HepG2 (cell line): ENCODE measurements around the gene ARVCF. TPM values are rescaled to one million over a fixed set of nuclear protein-coding genes. Genes with fewer than 3 reads are reported as not detected.

Source experiments
- ATAC-seq: fragments of 200-7000 bp; cut with Tn5 transposase; 3 replicates; pipeline ENCODE4 v1.9.1; 2020; ENCODE audit warnings: mild to moderate bottlenecking, moderate library complexity
- BruUV-seq: library from RNA; stranded (reverse); fragments of 400-500 nt; replicated peaks from 2 replicates; lab custom pipeline; 2021; lab: Mats Ljungman, UMichigan
- CTCF ChIA-PET: fragments of 300-600 bp; formaldehyde crosslinking; extraction: SDS; loops from one replicate; lab custom pipeline; 2021; ENCODE audit warnings: low total read pairs, inconsistent platforms, low intra/inter-chr PET ratio; lab: Yijun Ruan, JAX
- POLR2A ChIA-PET: fragments of 350-600 bp; sonication (Branson Sonifier 250); formaldehyde crosslinking; loops from one replicate; lab custom pipeline; 2020; ENCODE audit warnings: antibody characterized with exemption, inconsistent platforms; lab: Yijun Ruan, JAX
- DNase-seq: peaks from one replicate; pipeline ENCODE4 v3.0.0-alpha.2; 2015; ENCODE audit warnings: low spot score
- FAIRE-seq: peaks from 3 replicates; lab custom pipeline; 2011; peaks lifted over from hg19 to GRCh38; lab: Jason Lieb, UNC
- H2AFZ ChIP-seq: one replicate; pipeline ENCODE4 v1.6.1; 2011; ENCODE audit warnings: low read length, inconsistent platforms
- H3K27ac ChIP-seq: fragments of 300-600 bp; 3 replicates; pipeline ENCODE4 v1.8.0; 2011; ENCODE audit warnings: mixed run types, mild to moderate bottlenecking, mixed read lengths, low read length, inconsistent platforms; ENCODE audit not compliant: insufficient read depth; ENCODE audit errors: extremely low read length
- H3K27me3 ChIP-seq, 2 experiments: fragments of 200-600 bp in 1 of 2; 2 replicates in 1 of 2; 3 replicates in 1 of 2; pipeline versions ENCODE4 v1.6.0 to v1.8.0; 2011; ENCODE audit warnings: low read length in 2 of 2, mild to moderate bottlenecking in 2 of 2, moderate library complexity in 2 of 2, inconsistent platforms in 1 of 2; ENCODE audit not compliant: insufficient read depth in 2 of 2, control insufficient read depth in 1 of 2
- H3K36me3 ChIP-seq, 2 experiments: fragments of 200-600 bp in 1 of 2; replicated peaks in 1 of 2; 2 replicates in 1 of 2; 3 replicates in 1 of 2; pipeline versions ENCODE4 v1.5.1 to v1.8.0; 2011; ENCODE audit warnings: low read length in 2 of 2, inconsistent platforms in 1 of 2; ENCODE audit not compliant: insufficient read depth in 2 of 2, control insufficient read depth in 1 of 2
- H3K4me1 ChIP-seq: 2 replicates; pipeline ENCODE4 v1.5.1; 2012; ENCODE audit warnings: low read length, inconsistent platforms; ENCODE audit not compliant: insufficient read depth
- H3K4me2 ChIP-seq: 2 replicates; pipeline ENCODE4 v1.6.0; 2011; ENCODE audit warnings: low read depth, low read length, inconsistent platforms
- H3K4me3 ChIP-seq, 3 experiments: fragments of 200-600 bp in 1 of 3; sonication (generic), shearing (Covaris generic) in 1 of 3; replicated peaks in 1 of 3; 2 replicates each; pipeline ENCODE4 v1.5.1; 2011 to 2016; ENCODE audit warnings: low read length in 3 of 3, inconsistent platforms in 2 of 3, low read depth in 2 of 3, mild to moderate bottlenecking in 2 of 3, control low read depth in 1 of 3, mixed read lengths in 1 of 3; ENCODE audit not compliant: insufficient read depth in 1 of 3
- H3K79me2 ChIP-seq: one replicate; pipeline ENCODE4 v1.6.1; 2011; ENCODE audit warnings: low read length, inconsistent platforms; ENCODE audit not compliant: insufficient read depth
- H3K9ac ChIP-seq: 2 replicates; pipeline ENCODE4 v1.6.0; 2011; ENCODE audit warnings: mild to moderate bottlenecking, low read depth, low read length, inconsistent platforms; ENCODE audit not compliant: insufficient read depth
- H3K9me3 ChIP-seq: 2 replicates; pipeline ENCODE4 v1.5.1; 2012; ENCODE audit warnings: mild to moderate bottlenecking, low read length
- H4K20me1 ChIP-seq: 2 replicates; pipeline ENCODE4 v1.6.0; 2011; ENCODE audit warnings: inconsistent platforms, mild to moderate bottlenecking, low read length, moderate library complexity; ENCODE audit not compliant: insufficient read depth
- FOSL2 ChIP-seq: sonication (generic); formaldehyde crosslinking; IDR thresholded peaks from 2 replicates; pipeline ENCODE4 v1.4.0; 2020; ENCODE audit warnings: missing genetic modification reagents
- FOXA1 ChIP-seq, 2 experiments: fragments of 450-650 bp in 1 of 2; sonication (generic) in 1 of 2; formaldehyde crosslinking in 1 of 2; IDR thresholded peaks; 2 replicates each; pipeline versions ENCODE4 v1.4.0 to v1.6.1; 2016 to 2020; ENCODE audit warnings: missing genetic modification reagents in 1 of 2
- FOXA3 ChIP-seq: IDR thresholded peaks from 2 replicates; pipeline ENCODE4 v1.6.1; 2016; ENCODE audit warnings: missing genetic modification reagents, missing compliant biosample characterization
- GPN1 ChIP-seq: sonication (generic); formaldehyde crosslinking; IDR thresholded peaks from 2 replicates; pipeline ENCODE4 v1.5.1; 2020; ENCODE audit warnings: missing genetic modification reagents, borderline replicate concordance
- MAX ChIP-seq: IDR thresholded peaks from 2 replicates; pipeline ENCODE4 v1.6.1; 2012; ENCODE audit warnings: inconsistent platforms
- POLR2A ChIP-seq, 2 experiments: IDR thresholded peaks; 2 replicates each; pipeline ENCODE4 v1.6.1; 2011; ENCODE audit warnings: low read depth in 2 of 2, low read length in 2 of 2, mild to moderate bottlenecking in 1 of 2, moderate library complexity in 1 of 2; ENCODE audit not compliant: insufficient read depth in 1 of 2
- RFX3 ChIP-seq: IDR thresholded peaks from 2 replicates; pipeline ENCODE4 v1.6.1; 2016; ENCODE audit warnings: missing biosample characterization, missing genetic modification reagents
- ZBTB34 ChIP-seq: sonication (generic); formaldehyde crosslinking; IDR thresholded peaks from 2 replicates; pipeline ENCODE4 v1.8.0; 2022; ENCODE audit warnings: mild to moderate bottlenecking, missing genetic modification reagents
- ZNF484 ChIP-seq: sonication (generic); formaldehyde crosslinking; IDR thresholded peaks from 2 replicates; pipeline ENCODE4 v1.5.1; 2020; ENCODE audit warnings: mild to moderate bottlenecking, low read depth, missing genetic modification reagents, borderline replicate concordance
- ZNF543 ChIP-seq: sonication (generic); formaldehyde crosslinking; IDR thresholded peaks from 2 replicates; pipeline ENCODE4 v1.4.0; 2020; ENCODE audit warnings: mild to moderate bottlenecking, missing genetic modification reagents
- ZNF562 ChIP-seq: sonication (generic); formaldehyde crosslinking; IDR thresholded peaks from 2 replicates; pipeline ENCODE4 v1.8.0; 2022; ENCODE audit warnings: missing genetic modification reagents, borderline replicate concordance
- ZNF564 ChIP-seq: sonication (generic); formaldehyde crosslinking; IDR thresholded peaks from 2 replicates; pipeline ENCODE4 v1.8.1; 2023; ENCODE audit warnings: mild to moderate bottlenecking, missing genetic modification reagents
- ZNF747 ChIP-seq: sonication (generic); formaldehyde crosslinking; IDR thresholded peaks from 2 replicates; pipeline ENCODE4 v1.8.1; 2023; ENCODE audit warnings: missing genetic modification reagents, mild to moderate bottlenecking, borderline replicate concordance
- WGBS: methylation state at CpG from one replicate; pipeline ENCODE4 v1.1.6; 2017; ENCODE audit warnings: low lambda C conversion rate; 5-methylcytosine and 5-hydroxymethylcytosine counted together
- in situ Hi-C: cut with HindIII; loops from 2 replicates; pipeline ENCODE4 v1.10.0; 2017; ENCODE audit warnings: low pct_unique_long_range_greater_than_20kb; ENCODE audit not compliant: extremely low pct_ligation_motif_present
- intact Hi-C: fragments of 100-400 bp; cut with micrococcal nuclease; formaldehyde crosslinking; loops from one replicate; pipeline ENCODE4 v1.10.0; 2022; ENCODE audit not compliant: unreplicated experiment
- polyA plus RNA-seq, 8 experiments: library from polyadenylated mRNA; depleted of rRNA in 3 of 8; stranded (reverse) in 7 of 8; unstranded in 1 of 8; fragments of >200 nt; fragmentation: Illumina TruSeq in 4 of 8; extraction: Trizol in 4 of 8; gene quantifications; 2 replicates each; pipeline versions ENCODE4 v1.2.1 to v1.2.3, GENCODE V29; 2011 to 2016; ENCODE audit warnings: low read depth in 4 of 8, missing spikeins in 1 of 8, mixed read lengths in 1 of 8; ENCODE audit not compliant: insufficient read depth in 1 of 8
- total RNA-seq, 5 experiments: library from RNA; depleted of rRNA; stranded (reverse); fragments of >200 nt; fragmentation: Illumina TruSeq; extraction: Trizol; gene quantifications; 2 replicates each; pipeline ENCODE4 v1.2.3, GENCODE V29; 2016; ENCODE audit warnings: low read depth in 1 of 5
- TF ChIP-seq, protein P1 (sequence below): IDR thresholded peaks from 2 replicates; pipeline ENCODE4 v1.6.1; 2016
- TF ChIP-seq, protein P2 (sequence below): sonication (generic); formaldehyde crosslinking; IDR thresholded peaks from 2 replicates; pipeline ENCODE4 v1.4.0; 2020; ENCODE audit warnings: mild to moderate bottlenecking, missing genetic modification reagents
- TF ChIP-seq, protein P3 (sequence below): IDR thresholded peaks from 2 replicates; pipeline ENCODE4 v1.6.1; 2018; ENCODE audit warnings: missing genetic modification reagents
- TF ChIP-seq, protein P4 (sequence below): IDR thresholded peaks from 2 replicates; pipeline ENCODE4 v1.6.1; 2018; ENCODE audit warnings: missing genetic modification reagents, mild to moderate bottlenecking, missing compliant biosample characterization
- TF ChIP-seq, protein P5 (sequence below): IDR thresholded peaks from 2 replicates; pipeline ENCODE4 v1.6.1; 2012; ENCODE audit warnings: low read depth, low read length, improper control_type of control experiment

ARVCF gene
- total and polyA plus RNA-seq, 2 of the 13 experiments (the other 11 are each of a cell fraction or from before 2014, with no cell fraction given): 16.4 to 17.7 TPM

- Histone ChIP-seq H3K4me2 (peak overlapping the region; percentile 48), H3K27ac (peak overlapping the region; percentile 86), H3K36me3 (no peaks in the 10 kb centered on the region; a peak in 1 of 5 replicates), H2AFZ (no peak overlapping the region), H3K4me3 (no peak overlapping the region), H3K4me1 (peaks cover 77% of the 10 kb centered on the region), H3K9me3 (no peaks in the 10 kb centered on the region), H4K20me1 (no peaks in the 10 kb centered on the region), H3K27me3 (no peaks in the 10 kb centered on the region), H3K9ac (peak overlapping the region; percentile 30; the same call in 1 of the 2 replicates), H3K79me2 (peaks cover 5% of the 10 kb centered on the region)
- intact Hi-C loops: no loop called here
- CTCF ChIA-PET: no interaction called here
- FAIRE-seq (no peak), ATAC-seq (peak; percentile 35), DNase-seq (no peak)
- in situ Hi-C loops: no loop called here
- no TSS peak for BruUV-seq
- POLR2A ChIA-PET: interaction anchor here (1.2 to 5.0 kb wide), 3 partner anchors 9 to 96 kb away, joined by 6 to 56 read pairs (median 12); partner anchors contain the start of genes COMT and TXNRD2
- 57% methylated on average over 13 of the region's 13 CpGs for WGBS
- TF ChIP-seq FOXA1 (IDR thresholded peaks at IDR 0.05): no peak
- peak; percentile 77 for TF ChIP-seq FOXA1 (CRISPR knock-in tag; IDR thresholded peaks at IDR 0.05)
- TF ChIP-seq, protein P1, sequence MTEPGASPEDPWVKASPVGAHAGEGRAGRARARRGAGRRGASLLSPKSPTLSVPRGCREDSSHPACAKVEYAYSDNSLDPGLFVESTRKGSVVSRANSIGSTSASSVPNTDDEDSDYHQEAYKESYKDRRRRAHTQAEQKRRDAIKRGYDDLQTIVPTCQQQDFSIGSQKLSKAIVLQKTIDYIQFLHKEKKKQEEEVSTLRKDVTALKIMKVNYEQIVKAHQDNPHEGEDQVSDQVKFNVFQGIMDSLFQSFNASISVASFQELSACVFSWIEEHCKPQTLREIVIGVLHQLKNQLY: peak; percentile 86
- no peak for TF ChIP-seq ZNF747 (CRISPR knock-in tag)
- TF ChIP-seq ZNF484: no peak
- peak in 1 of 2 experiments; percentile 47; a peak in 1 of 4 replicates for TF ChIP-seq POLR2A (IDR thresholded peaks at IDR 0.05; ENCODE audit: insufficient read depth in 1 of 2, low read depth in 2 of 2, low read length in 2 of 2)
- peak; percentile 59; the same call in 1 of the 2 replicates for TF ChIP-seq FOXA3 (CRISPR knock-in tag)
- TF ChIP-seq FOSL2 (CRISPR knock-in tag): peak; percentile 20; the same call in 1 of the 2 replicates
- TF ChIP-seq ZBTB34 (CRISPR knock-in tag): peak; percentile 0; the same call in 1 of the 2 replicates
- TF ChIP-seq ZNF564 (CRISPR knock-in tag): no peak
- TF ChIP-seq, protein P2, sequence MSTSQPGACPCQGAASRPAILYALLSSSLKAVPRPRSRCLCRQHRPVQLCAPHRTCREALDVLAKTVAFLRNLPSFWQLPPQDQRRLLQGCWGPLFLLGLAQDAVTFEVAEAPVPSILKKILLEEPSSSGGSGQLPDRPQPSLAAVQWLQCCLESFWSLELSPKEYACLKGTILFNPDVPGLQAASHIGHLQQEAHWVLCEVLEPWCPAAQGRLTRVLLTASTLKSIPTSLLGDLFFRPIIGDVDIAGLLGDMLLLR: 0 out of 2 replicates have a peak, but pooled peaks have one; percentile 27
- TF ChIP-seq, protein P3, sequence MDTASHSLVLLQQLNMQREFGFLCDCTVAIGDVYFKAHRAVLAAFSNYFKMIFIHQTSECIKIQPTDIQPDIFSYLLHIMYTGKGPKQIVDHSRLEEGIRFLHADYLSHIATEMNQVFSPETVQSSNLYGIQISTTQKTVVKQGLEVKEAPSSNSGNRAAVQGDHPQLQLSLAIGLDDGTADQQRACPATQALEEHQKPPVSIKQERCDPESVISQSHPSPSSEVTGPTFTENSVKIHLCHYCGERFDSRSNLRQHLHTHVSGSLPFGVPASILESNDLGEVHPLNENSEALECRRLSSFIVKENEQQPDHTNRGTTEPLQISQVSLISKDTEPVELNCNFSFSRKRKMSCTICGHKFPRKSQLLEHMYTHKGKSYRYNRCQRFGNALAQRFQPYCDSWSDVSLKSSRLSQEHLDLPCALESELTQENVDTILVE: 0 out of 2 replicates have a peak, but pooled peaks have one; percentile 8
- TF ChIP-seq ZNF562: no peak
- TF ChIP-seq MAX: peak; percentile 3; the same call in 1 of the 2 replicates
- TF ChIP-seq, protein P4, sequence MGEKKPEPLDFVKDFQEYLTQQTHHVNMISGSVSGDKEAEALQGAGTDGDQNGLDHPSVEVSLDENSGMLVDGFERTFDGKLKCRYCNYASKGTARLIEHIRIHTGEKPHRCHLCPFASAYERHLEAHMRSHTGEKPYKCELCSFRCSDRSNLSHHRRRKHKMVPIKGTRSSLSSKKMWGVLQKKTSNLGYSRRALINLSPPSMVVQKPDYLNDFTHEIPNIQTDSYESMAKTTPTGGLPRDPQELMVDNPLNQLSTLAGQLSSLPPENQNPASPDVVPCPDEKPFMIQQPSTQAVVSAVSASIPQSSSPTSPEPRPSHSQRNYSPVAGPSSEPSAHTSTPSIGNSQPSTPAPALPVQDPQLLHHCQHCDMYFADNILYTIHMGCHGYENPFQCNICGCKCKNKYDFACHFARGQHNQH: peak; percentile 49; the same call in 1 of the 2 replicates
- TF ChIP-seq, protein P5, sequence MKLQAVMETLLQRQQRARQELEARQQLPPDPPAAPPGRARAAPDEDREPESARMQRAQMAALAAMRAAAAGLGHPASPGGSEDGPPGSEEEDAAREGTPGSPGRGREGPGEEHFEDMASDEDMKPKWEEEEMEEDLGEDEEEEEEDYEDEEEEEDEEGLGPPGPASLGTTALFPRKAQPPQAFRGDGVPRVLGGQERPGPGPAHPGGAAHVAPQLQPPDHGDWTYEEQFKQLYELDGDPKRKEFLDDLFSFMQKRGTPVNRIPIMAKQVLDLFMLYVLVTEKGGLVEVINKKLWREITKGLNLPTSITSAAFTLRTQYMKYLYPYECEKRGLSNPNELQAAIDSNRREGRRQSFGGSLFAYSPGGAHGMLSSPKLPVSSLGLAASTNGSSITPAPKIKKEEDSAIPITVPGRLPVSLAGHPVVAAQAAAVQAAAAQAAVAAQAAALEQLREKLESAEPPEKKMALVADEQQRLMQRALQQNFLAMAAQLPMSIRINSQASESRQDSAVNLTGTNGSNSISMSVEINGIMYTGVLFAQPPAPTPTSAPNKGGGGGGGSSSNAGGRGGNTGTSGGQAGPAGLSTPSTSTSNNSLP: peak; percentile 28; the same call in 1 of the 2 replicates
- no peak for TF ChIP-seq GPN1 (CRISPR knock-in tag)
- no peak for TF ChIP-seq ZNF543 (CRISPR knock-in tag)
- no peak for TF ChIP-seq RFX3 (CRISPR knock-in tag)
These were observed 65.3 kb downstream of the ARVCF start for GRCh38 chr22:19951346-19951745.
